Endothelial cell of umbilical vein (primary cell): Measurements from ENCODE around the gene HLA-DQA1.

Experiments
- EZH2 ChIP-seq: IDR thresholded peaks from 2 replicates; pipeline ENCODE4 v1.6.1; 2012; ENCODE audit warnings: borderline replicate concordance, low read depth, mild to moderate bottlenecking, moderate library complexity, low read length, inconsistent platforms; ENCODE audit not compliant: severe bottlenecking
- GATA2 ChIP-seq: IDR thresholded peaks from 2 replicates; pipeline ENCODE4 v1.7.0; 2011; ENCODE audit warnings: low read depth, mild to moderate bottlenecking, moderate library complexity, mixed read lengths, low read length; ENCODE audit not compliant: insufficient read length, insufficient read depth
- JUN ChIP-seq: IDR thresholded peaks from 2 replicates; pipeline ENCODE4 v1.6.1; 2011; ENCODE audit warnings: borderline replicate concordance, low read depth; ENCODE audit not compliant: insufficient read length, insufficient read depth
- MAX ChIP-seq: IDR thresholded peaks from 2 replicates; pipeline ENCODE4 v1.6.1; 2011; ENCODE audit not compliant: insufficient read depth, insufficient read length
- MYC ChIP-seq: IDR thresholded peaks from one replicate; pipeline ENCODE4 v1.6.1; 2011; ENCODE audit warnings: mild to moderate bottlenecking, low read depth, low read length
- POLR2A ChIP-seq: IDR thresholded peaks from 2 replicates; pipeline ENCODE4 v1.6.1; 2012; ENCODE audit warnings: low read depth, mild to moderate bottlenecking, control low read depth, low read length
- POLR2AphosphoS5 ChIP-seq: IDR thresholded peaks from 2 replicates; pipeline ENCODE4 v1.6.1; 2012; ENCODE audit warnings: low read depth, mild to moderate bottlenecking, control low read depth, low read length, moderate library complexity; ENCODE audit not compliant: insufficient read depth
- TF ChIP-seq, protein P1 (sequence below), 2 donors: IDR thresholded peaks; 1 replicate in 1 of 2; 2 replicates in 1 of 2; pipeline ENCODE4 v1.5.1; 2011; ENCODE audit warnings: low read length in 2 of 2, mild to moderate bottlenecking in 2 of 2, moderate library complexity in 2 of 2, control low read depth in 1 of 2, inconsistent platforms in 1 of 2, low read depth in 1 of 2; ENCODE audit not compliant: insufficient read depth in 1 of 2; ENCODE audit errors: extremely low read depth in 1 of 2

DNA sequence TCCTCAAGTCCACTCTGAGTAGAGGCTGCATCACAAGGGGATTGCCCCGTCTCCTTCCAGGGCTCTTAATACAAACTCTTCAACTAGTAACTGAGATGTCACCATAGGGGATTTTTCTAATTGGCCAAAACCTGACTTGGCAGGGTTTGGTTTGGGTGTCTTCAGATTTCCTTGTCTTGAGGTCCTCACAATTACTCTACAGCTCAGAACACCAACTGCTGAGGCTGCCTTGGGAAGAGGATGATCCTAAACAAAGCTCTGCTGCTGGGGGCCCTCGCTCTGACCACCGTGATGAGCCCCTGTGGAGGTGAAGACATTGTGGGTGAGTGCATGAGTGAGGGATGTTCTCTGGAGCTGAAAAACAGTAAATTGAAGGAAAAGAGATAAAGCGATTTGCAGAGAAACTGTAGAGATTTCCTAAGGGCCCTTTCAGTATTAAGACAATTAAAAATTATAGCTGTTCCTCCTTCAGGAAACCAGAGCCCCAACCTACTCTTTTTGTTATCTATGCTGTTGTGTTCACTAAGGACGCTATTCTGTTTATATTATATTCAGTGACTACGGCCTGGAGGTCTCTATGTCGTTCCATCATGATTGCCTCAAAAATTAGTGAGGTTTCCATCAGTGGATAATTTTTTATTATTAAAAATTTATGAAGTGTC is at the start of gene HLA-DQA1:
- TF ChIP-seq EZH2 = no peak
- TF ChIP-seq, protein P1, sequence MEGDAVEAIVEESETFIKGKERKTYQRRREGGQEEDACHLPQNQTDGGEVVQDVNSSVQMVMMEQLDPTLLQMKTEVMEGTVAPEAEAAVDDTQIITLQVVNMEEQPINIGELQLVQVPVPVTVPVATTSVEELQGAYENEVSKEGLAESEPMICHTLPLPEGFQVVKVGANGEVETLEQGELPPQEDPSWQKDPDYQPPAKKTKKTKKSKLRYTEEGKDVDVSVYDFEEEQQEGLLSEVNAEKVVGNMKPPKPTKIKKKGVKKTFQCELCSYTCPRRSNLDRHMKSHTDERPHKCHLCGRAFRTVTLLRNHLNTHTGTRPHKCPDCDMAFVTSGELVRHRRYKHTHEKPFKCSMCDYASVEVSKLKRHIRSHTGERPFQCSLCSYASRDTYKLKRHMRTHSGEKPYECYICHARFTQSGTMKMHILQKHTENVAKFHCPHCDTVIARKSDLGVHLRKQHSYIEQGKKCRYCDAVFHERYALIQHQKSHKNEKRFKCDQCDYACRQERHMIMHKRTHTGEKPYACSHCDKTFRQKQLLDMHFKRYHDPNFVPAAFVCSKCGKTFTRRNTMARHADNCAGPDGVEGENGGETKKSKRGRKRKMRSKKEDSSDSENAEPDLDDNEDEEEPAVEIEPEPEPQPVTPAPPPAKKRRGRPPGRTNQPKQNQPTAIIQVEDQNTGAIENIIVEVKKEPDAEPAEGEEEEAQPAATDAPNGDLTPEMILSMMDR (IDR thresholded peaks at IDR 0.05; ENCODE audit: extremely low read depth in 1 of 2, insufficient read depth in 1 of 2, low read depth in 1 of 2, low read length in 2 of 2) = no peak
- TF ChIP-seq JUN = no peak
- no peak for TF ChIP-seq MAX
- TF ChIP-seq POLR2A = no peak
- no peak for TF ChIP-seq POLR2AphosphoS5
- no peak for TF ChIP-seq GATA2
- TF ChIP-seq MYC = no peak
